HCT116 (cell line): Measurements from ENCODE around the gene THUMPD2. TPM values are rescaled to one million over a fixed set of nuclear protein-coding genes. Genes with fewer than 3 reads are reported as not detected.

Source experiments
- ATAC-seq: fragments of 200-7000 bp; cut with Tn5 transposase; 2 replicates; pipeline ENCODE4 v1.9.1; 2020; ENCODE audit warnings: mild to moderate bottlenecking, moderate library complexity
- BruUV-seq: library from RNA; stranded (reverse); fragments of 400-500 nt; replicated peaks from 2 replicates; lab custom pipeline; 2021; lab: Mats Ljungman, UMichigan
- CTCF ChIA-PET: fragments of 300-600 bp; sonication (Branson Sonifier 250); formaldehyde crosslinking; loops from one replicate; lab custom pipeline; 2021; ENCODE audit warnings: antibody characterized with exemption; lab: Charles Lee
- POLR2A ChIA-PET: fragments of 300-600, 350-600 bp; sonication (Branson Sonifier 250); formaldehyde crosslinking; loops from one replicate; lab custom pipeline; 2021; ENCODE audit warnings: antibody characterized with exemption; lab: Charles Lee
- RAD21 ChIA-PET, 2 experiments: fragments of 300-600 bp; sonication (Branson Sonifier 250); formaldehyde crosslinking; loops; one replicate each; lab custom pipeline; 2023; ENCODE audit warnings: low total read pairs in 2 of 2; ENCODE audit not compliant: uncharacterized antibody in 2 of 2, unreplicated experiment in 2 of 2, low non-redundant PET in 1 of 2; lab: Charles Lee
- DNase-seq: peaks from one replicate; pipeline ENCODE4 v3.0.0-alpha.2; 2010; ENCODE audit warnings: low read depth, low spot score
- H2AFZ ChIP-seq: fragments of 200-600 bp; shearing (Covaris generic), sonication (generic); 2 replicates; pipeline ENCODE4 v1.6.1; 2017; ENCODE audit warnings: low read depth, mixed run types, mixed read lengths, antibody characterized with exemption, low read length; ENCODE audit not compliant: poor library complexity, severe bottlenecking
- H3K27ac ChIP-seq: 2 replicates; pipeline ENCODE4 v1.5.1; 2012; ENCODE audit warnings: low read depth, low read length
- H3K27me3 ChIP-seq: fragments of 200-600 bp; sonication (generic); 2 replicates; pipeline ENCODE4 v1.6.1; 2016; ENCODE audit warnings: mixed run types, low read length, mixed read lengths; ENCODE audit not compliant: insufficient read depth
- H3K36me3 ChIP-seq, 2 experiments: fragments of 200-500 bp in 1 of 2; fragments of 200-600 bp in 1 of 2; sonication (Bioruptor generic) in 1 of 2; sonication (generic) in 1 of 2; 2 replicates each; pipeline versions ENCODE4 v1.5.1 to v1.6.1; 2014 to 2016; ENCODE audit warnings: low read length in 2 of 2, inconsistent platforms in 1 of 2, mixed read lengths in 1 of 2, mixed run types in 1 of 2; ENCODE audit not compliant: insufficient read depth in 2 of 2, control insufficient read depth in 1 of 2
- H3K4me1 ChIP-seq, 2 experiments: fragments of 200-600 bp in 1 of 2; sonication (generic) in 1 of 2; 2 replicates each; pipeline versions ENCODE4 v1.5.1 to v1.6.1; 2012 to 2017; ENCODE audit warnings: low read length in 2 of 2, inconsistent platforms in 1 of 2, mild to moderate bottlenecking in 1 of 2, mixed read lengths in 1 of 2, mixed run types in 1 of 2, moderate library complexity in 1 of 2; ENCODE audit not compliant: insufficient read depth in 2 of 2, control insufficient read depth in 1 of 2
- H3K4me2 ChIP-seq: fragments of 200-600 bp; sonication (generic); 2 replicates; pipeline ENCODE4 v1.6.1; 2017; ENCODE audit warnings: mixed run types, low read length, mixed read lengths
- H3K4me3 ChIP-seq, 2 experiments: fragments of 200-600 bp in 1 of 2; sonication (generic) in 1 of 2; replicated peaks in 1 of 2; 2 replicates each; pipeline ENCODE4 v1.5.1; 2011 to 2016; ENCODE audit warnings: low read length in 2 of 2, control low read depth in 1 of 2, low read depth in 1 of 2, mild to moderate bottlenecking in 1 of 2, mixed read lengths in 1 of 2, mixed run types in 1 of 2
- H3K79me2 ChIP-seq: fragments of 200-600 bp; sonication (generic); 2 replicates; pipeline ENCODE4 v1.6.1; 2017; ENCODE audit warnings: mild to moderate bottlenecking, mixed run types, low read length, moderate library complexity, mixed read lengths; ENCODE audit not compliant: insufficient read depth
- H3K9ac ChIP-seq: fragments of 200-600 bp; sonication (generic); 2 replicates; pipeline ENCODE4 v1.6.1; 2016; ENCODE audit warnings: low read length, mixed read lengths
- H3K9me2 ChIP-seq: fragments of 200-600 bp; sonication (generic), shearing (Covaris generic); 2 replicates; pipeline ENCODE4 v1.6.1; 2017; ENCODE audit warnings: mixed run types, mild to moderate bottlenecking, moderate library complexity; ENCODE audit not compliant: insufficient read depth
- H3K9me3 ChIP-seq, 2 experiments: fragments of 200-500 bp in 1 of 2; fragments of 200-600 bp in 1 of 2; sonication (Bioruptor generic) in 1 of 2; sonication (generic) in 1 of 2; 2 replicates each; pipeline ENCODE4 v1.6.1; 2014 to 2017; ENCODE audit warnings: low read length in 2 of 2, mixed read lengths in 2 of 2, inconsistent platforms in 1 of 2, low read depth in 1 of 2, mild to moderate bottlenecking in 1 of 2, mixed run types in 1 of 2, moderate library complexity in 1 of 2; ENCODE audit not compliant: control insufficient read depth in 1 of 2, insufficient read depth in 1 of 2
- H4K20me1 ChIP-seq: fragments of 200-600 bp; sonication (generic), shearing (Covaris generic); 2 replicates; pipeline ENCODE4 v1.6.1; 2017; ENCODE audit warnings: mixed run types, mild to moderate bottlenecking, moderate library complexity; ENCODE audit not compliant: insufficient read depth
- CBX3 ChIP-seq: IDR thresholded peaks from 2 replicates; pipeline ENCODE4 v1.6.1; 2012; ENCODE audit warnings: low read depth
- CEBPB ChIP-seq: IDR thresholded peaks from 2 replicates; pipeline ENCODE4 v1.6.1; 2012; ENCODE audit warnings: low read depth
- CTCF ChIP-seq, 3 experiments: fragments of 200-600 bp in 1 of 3; sonication (generic) in 1 of 3; IDR thresholded peaks in 2 of 3; conservative IDR thresholded peaks in 1 of 3; 2 replicates each; pipeline ENCODE4 v1.5.1; 2012 to 2017; ENCODE audit warnings: low read depth in 2 of 3, low read length in 2 of 3, antibody characterized with exemption in 1 of 3, borderline replicate concordance in 1 of 3, control low read depth in 1 of 3, mild to moderate bottlenecking in 1 of 3, mixed read lengths in 1 of 3, mixed run types in 1 of 3, moderate library complexity in 1 of 3; ENCODE audit not compliant: insufficient read depth in 1 of 3
- ELF1 ChIP-seq: IDR thresholded peaks from 2 replicates; pipeline ENCODE4 v1.6.1; 2012; ENCODE audit warnings: low read depth, borderline replicate concordance
- EZH2 ChIP-seq: fragments of 200-600 bp; sonication (generic); IDR thresholded peaks from 2 replicates; pipeline ENCODE4 v1.6.1; 2017; ENCODE audit warnings: antibody characterized with exemption, mixed run types
- EZH2phosphoT487 ChIP-seq: fragments of 200-600 bp; IDR thresholded peaks from 2 replicates; pipeline ENCODE4 v1.6.1; 2018; ENCODE audit warnings: antibody characterized with exemption, borderline replicate concordance
- FOSL1 ChIP-seq: IDR thresholded peaks from 2 replicates; pipeline ENCODE4 v1.6.1; 2012; ENCODE audit warnings: low read depth
- MAX ChIP-seq: IDR thresholded peaks from 2 replicates; pipeline ENCODE4 v1.6.1; 2012
- POLR2A ChIP-seq: IDR thresholded peaks from 2 replicates; pipeline ENCODE4 v1.7.0; 2011; ENCODE audit warnings: borderline replicate concordance; ENCODE audit not compliant: insufficient read depth, insufficient read length; ENCODE audit errors: extremely low read depth
- RAD21 ChIP-seq: IDR thresholded peaks from 2 replicates; pipeline ENCODE4 v1.6.1; 2012; ENCODE audit warnings: low read depth, mild to moderate bottlenecking
- REST ChIP-seq: IDR thresholded peaks from 2 replicates; pipeline ENCODE4 v1.6.1; 2012; ENCODE audit warnings: low read depth
- SIN3A ChIP-seq: IDR thresholded peaks from 2 replicates; pipeline ENCODE4 v1.6.1; 2012; ENCODE audit warnings: low read depth
- SP1 ChIP-seq: IDR thresholded peaks from 2 replicates; pipeline ENCODE4 v1.6.1; 2012; ENCODE audit warnings: low read depth
- SRF ChIP-seq: IDR thresholded peaks from 2 replicates; pipeline ENCODE4 v1.6.1; 2012; ENCODE audit warnings: low read depth
- TCF7L2 ChIP-seq: IDR thresholded peaks from 2 replicates; pipeline ENCODE4 v1.7.0; 2011; ENCODE audit warnings: borderline replicate concordance, inconsistent platforms; ENCODE audit not compliant: insufficient read depth, insufficient read length; ENCODE audit errors: extremely low read depth
- YY1 ChIP-seq: IDR thresholded peaks from 2 replicates; pipeline ENCODE4 v1.6.1; 2011; ENCODE audit warnings: low read length, low read depth, moderate library complexity, mild to moderate bottlenecking; ENCODE audit not compliant: insufficient replicate concordance; ENCODE audit errors: extremely low read depth
- ZBTB33 ChIP-seq: IDR thresholded peaks from 2 replicates; pipeline ENCODE4 v1.6.1; 2011; ENCODE audit warnings: mild to moderate bottlenecking, low read length, moderate library complexity; ENCODE audit not compliant: insufficient replicate concordance; ENCODE audit errors: extremely low read depth
- ZFX ChIP-seq: fragments of 450-650 bp; IDR thresholded peaks from 2 replicates; pipeline ENCODE4 v1.6.1; 2017
- ZNF274 ChIP-seq: fragments of 200-500 bp; sonication (Bioruptor generic); IDR thresholded peaks from 2 replicates; pipeline ENCODE4 v1.6.1; 2014; ENCODE audit warnings: mild to moderate bottlenecking, low read depth, low read length, inconsistent platforms
- intact Hi-C: fragments of 100-400 bp; cut with micrococcal nuclease; formaldehyde crosslinking; loops from 2 replicates; pipeline ENCODE4 v1.10.0; 2022
- total RNA-seq: library from RNA; stranded (reverse); gene quantifications from one replicate; pipeline ENCODE4 v1.2.1, GENCODE V29; 2021; ENCODE audit not compliant: unreplicated experiment

The THUMPD2 gene
- total RNA-seq, 1 experiment from 2014 or later: 15.8 TPM

GRCh38 chr2:39701137-39701536, 77.9 kb downstream of the THUMPD2 start:
- BruUV-seq: no TSS peak
- H3K9me3 ChIP-seq: no peaks in the 10 kb centered on the region
- H3K9ac ChIP-seq: no peak overlapping the region
- no peak overlapping the region for H3K4me2 ChIP-seq
- POLR2A ChIA-PET: no interaction called here
- no peak for TF ChIP-seq TCF7L2
- no peak for TF ChIP-seq ZNF274
- TF ChIP-seq ZBTB33: no peak
- no peak for TF ChIP-seq CTCF (IDR thresholded peaks at IDR 0.05 in 2 of 3, conservative IDR thresholded peaks at IDR 0.05 in 1 of 3; ENCODE audit: borderline replicate concordance in 1 of 3, insufficient read depth in 1 of 3, low read depth in 2 of 3, low read length in 2 of 3)
- no peak for TF ChIP-seq FOSL1
- TF ChIP-seq SRF: no peak
- TF ChIP-seq RAD21: no peak
- TF ChIP-seq EZH2: no peak
- TF ChIP-seq POLR2A: no peak
- TF ChIP-seq SP1: no peak
- no peak for TF ChIP-seq CEBPB
- no peak for TF ChIP-seq ELF1
- TF ChIP-seq SIN3A: no peak
- no peak for TF ChIP-seq REST
- no peak for TF ChIP-seq CBX3
- TF ChIP-seq EZH2phosphoT487: no peak
- no peak for TF ChIP-seq ZFX
- TF ChIP-seq YY1: no peak
- no peak for TF ChIP-seq MAX
- 0 out of 2 replicates have a peak, but pooled peaks cover 3% of the 10 kb centered on the region for H3K27me3 ChIP-seq
- H4K20me1 ChIP-seq: no peaks in the 10 kb centered on the region
- H3K79me2 ChIP-seq: no peaks in the 10 kb centered on the region
- no peak overlapping the region for H3K27ac ChIP-seq
- intact Hi-C loops: no loop called here
- CTCF ChIA-PET: no interaction called here
- RAD21 ChIA-PET: no interaction called here
- DNase-seq (no peak), ATAC-seq (no peak)
- H3K36me3 ChIP-seq: no peaks in the 10 kb centered on the region
- H3K4me3 ChIP-seq: no peak overlapping the region
- H3K9me2 ChIP-seq: no peaks in the 10 kb centered on the region
- H3K4me1 ChIP-seq: no peaks in the 10 kb centered on the region
- no peak overlapping the region for H2AFZ ChIP-seq
